ENCODE measurements around the gene TMX1. TPM values are rescaled to one million over a fixed set of nuclear protein-coding genes. Genes with fewer than 3 reads are reported as not detected.

Gene TMX1
- total RNA-seq, 1 donor from 2014 or later, result 56.2 TPM

GRCh38 chr14:51242545-51243490 lies 2.8 kb downstream of the TMX1 start:
- H3K4me3 ChIP-seq (ENCODE audit: insufficient read depth, low read depth, low read length), result no peak overlapping the region
- peaks cover 66% of the 10 kb centered on the region for H3K79me2 ChIP-seq (ENCODE audit: insufficient read depth, low read length)
- H3K27me3 Mint-ChIP-seq (ENCODE audit: low read depth, unreplicated experiment), result no peaks in the 10 kb centered on the region
- H3K36me3 Mint-ChIP-seq (ENCODE audit: low read depth, unreplicated experiment), result no peaks in the 10 kb centered on the region
- H4K20me1 ChIP-seq (ENCODE audit: insufficient read depth, low read length), result peaks cover 28% of the 10 kb centered on the region
- DNase-seq (ENCODE audit: low read depth) (no peak), FAIRE-seq (no peak)
- H3K36me3 ChIP-seq (ENCODE audit: insufficient read depth, low read length), result peaks cover 13% of the 10 kb centered on the region
- H3K4me2 ChIP-seq (ENCODE audit: low read length), result peak overlapping the region; percentile 87
- no peak overlapping the region for H3K27ac ChIP-seq (ENCODE audit: low read depth, low read length)
- H3K9me3 Mint-ChIP-seq (ENCODE audit: unreplicated experiment), result no peaks in the 10 kb centered on the region
- no peaks in the 10 kb centered on the region for H3K9me3 ChIP-seq (ENCODE audit: insufficient read depth, low read depth, low read length)
- TF ChIP-seq EZH2 (IDR thresholded peaks at IDR 0.05; ENCODE audit: insufficient read depth, low read length), result no peak
- TF ChIP-seq, protein P1, sequence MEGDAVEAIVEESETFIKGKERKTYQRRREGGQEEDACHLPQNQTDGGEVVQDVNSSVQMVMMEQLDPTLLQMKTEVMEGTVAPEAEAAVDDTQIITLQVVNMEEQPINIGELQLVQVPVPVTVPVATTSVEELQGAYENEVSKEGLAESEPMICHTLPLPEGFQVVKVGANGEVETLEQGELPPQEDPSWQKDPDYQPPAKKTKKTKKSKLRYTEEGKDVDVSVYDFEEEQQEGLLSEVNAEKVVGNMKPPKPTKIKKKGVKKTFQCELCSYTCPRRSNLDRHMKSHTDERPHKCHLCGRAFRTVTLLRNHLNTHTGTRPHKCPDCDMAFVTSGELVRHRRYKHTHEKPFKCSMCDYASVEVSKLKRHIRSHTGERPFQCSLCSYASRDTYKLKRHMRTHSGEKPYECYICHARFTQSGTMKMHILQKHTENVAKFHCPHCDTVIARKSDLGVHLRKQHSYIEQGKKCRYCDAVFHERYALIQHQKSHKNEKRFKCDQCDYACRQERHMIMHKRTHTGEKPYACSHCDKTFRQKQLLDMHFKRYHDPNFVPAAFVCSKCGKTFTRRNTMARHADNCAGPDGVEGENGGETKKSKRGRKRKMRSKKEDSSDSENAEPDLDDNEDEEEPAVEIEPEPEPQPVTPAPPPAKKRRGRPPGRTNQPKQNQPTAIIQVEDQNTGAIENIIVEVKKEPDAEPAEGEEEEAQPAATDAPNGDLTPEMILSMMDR (IDR thresholded peaks at IDR 0.05; ENCODE audit: insufficient read depth, low read depth, low read length), result no peak
- H3K4me1 ChIP-seq (ENCODE audit: insufficient read depth, low read length), result peaks cover 15% of the 10 kb centered on the region
- H3K27me3 ChIP-seq (ENCODE audit: insufficient read depth, low read length), result no peaks in the 10 kb centered on the region
- H3K4me3 Mint-ChIP-seq (ENCODE audit: unreplicated experiment), result no peak overlapping the region
- peaks cover 9% of the 10 kb centered on the region for H3K4me1 Mint-ChIP-seq (ENCODE audit: low read depth, unreplicated experiment)
- no peak overlapping the region for H3K9ac ChIP-seq (ENCODE audit: low read length)
- H3K27ac Mint-ChIP-seq (ENCODE audit: unreplicated experiment), result no peak overlapping the region
- H2AFZ ChIP-seq (ENCODE audit: low read depth, low read length), result no peak overlapping the region

DNA sequence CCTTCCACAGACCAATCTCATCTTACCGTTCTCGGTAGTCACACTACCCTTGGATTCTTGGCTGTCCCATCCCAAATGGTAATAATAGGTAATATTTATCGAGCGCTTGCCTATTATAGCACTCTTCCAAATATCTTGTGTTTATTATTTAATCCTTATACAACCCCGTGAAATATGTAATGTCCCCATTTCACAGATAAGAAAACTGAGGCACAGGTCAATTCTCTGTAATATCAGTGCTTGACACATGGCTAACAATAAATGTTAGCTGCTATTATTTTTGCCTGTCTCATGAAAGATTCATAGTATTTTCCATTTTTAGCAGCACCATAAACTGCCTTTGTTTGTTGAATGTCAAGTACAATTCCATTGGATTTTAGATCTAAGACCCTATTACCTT lies 4.5 kb downstream of the TMX1 start:
- DNase-seq (ENCODE audit: low read depth) (no peak), FAIRE-seq (no peak)
- H3K27me3 ChIP-seq (ENCODE audit: insufficient read depth, low read length), result no peaks in the 10 kb centered on the region
- peaks cover 21% of the 10 kb centered on the region for H3K36me3 ChIP-seq (ENCODE audit: insufficient read depth, low read length)
- peaks cover 28% of the 10 kb centered on the region for H4K20me1 ChIP-seq (ENCODE audit: insufficient read depth, low read length)
- no peaks in the 10 kb centered on the region for H3K9me3 Mint-ChIP-seq (ENCODE audit: unreplicated experiment)
- H3K4me3 ChIP-seq (ENCODE audit: insufficient read depth, low read depth, low read length), result no peak overlapping the region
- H3K9me3 ChIP-seq (ENCODE audit: insufficient read depth, low read depth, low read length), result no peaks in the 10 kb centered on the region
- peaks cover 70% of the 10 kb centered on the region for H3K79me2 ChIP-seq (ENCODE audit: insufficient read depth, low read length)
- TF ChIP-seq EZH2 (IDR thresholded peaks at IDR 0.05; ENCODE audit: insufficient read depth, low read length), result no peak
- TF ChIP-seq, protein P1 (IDR thresholded peaks at IDR 0.05; ENCODE audit: insufficient read depth, low read depth, low read length), result no peak
- H2AFZ ChIP-seq (ENCODE audit: low read depth, low read length), result no peak overlapping the region
- no peak overlapping the region for H3K27ac Mint-ChIP-seq (ENCODE audit: unreplicated experiment)
- H3K4me2 ChIP-seq (ENCODE audit: low read length), result no peak overlapping the region
- no peak overlapping the region for H3K9ac ChIP-seq (ENCODE audit: low read length)
- H3K36me3 Mint-ChIP-seq (ENCODE audit: low read depth, unreplicated experiment), result no peaks in the 10 kb centered on the region
- peaks cover 15% of the 10 kb centered on the region for H3K4me1 ChIP-seq (ENCODE audit: insufficient read depth, low read length)
- H3K27me3 Mint-ChIP-seq (ENCODE audit: low read depth, unreplicated experiment), result no peaks in the 10 kb centered on the region
- H3K4me1 Mint-ChIP-seq (ENCODE audit: low read depth, unreplicated experiment), result peaks cover 9% of the 10 kb centered on the region
- H3K4me3 Mint-ChIP-seq (ENCODE audit: unreplicated experiment), result no peak overlapping the region
- no peak overlapping the region for H3K27ac ChIP-seq (ENCODE audit: low read depth, low read length)

- Histone ChIP-seq H3K79me2 (ENCODE audit: insufficient read depth, low read length) (peaks cover 59% of the 10 kb centered on the region), H3K9ac (ENCODE audit: low read length) (no peak overlapping the region), H3K27ac (ENCODE audit: low read depth, low read length) (no peak overlapping the region), H4K20me1 (ENCODE audit: insufficient read depth, low read length) (peaks cover 28% of the 10 kb centered on the region), H3K27me3 (ENCODE audit: insufficient read depth, low read length) (no peaks in the 10 kb centered on the region), H3K9me3 (ENCODE audit: insufficient read depth, low read depth, low read length) (no peaks in the 10 kb centered on the region), H3K4me1 (ENCODE audit: insufficient read depth, low read length) (peaks cover 14% of the 10 kb centered on the region), H3K4me3 (ENCODE audit: insufficient read depth, low read depth, low read length) (no peak overlapping the region), H3K36me3 (ENCODE audit: insufficient read depth, low read length) (peaks cover 32% of the 10 kb centered on the region), H3K4me2 (ENCODE audit: low read length) (no peak overlapping the region), H2AFZ (ENCODE audit: low read depth, low read length) (no peak overlapping the region)
- no peak for FAIRE-seq
- H3K27ac Mint-ChIP-seq (ENCODE audit: unreplicated experiment), result no peak overlapping the region
- no peaks in the 10 kb centered on the region for H3K36me3 Mint-ChIP-seq (ENCODE audit: low read depth, unreplicated experiment)
- H3K27me3 Mint-ChIP-seq (ENCODE audit: low read depth, unreplicated experiment), result no peaks in the 10 kb centered on the region
- peaks cover 9% of the 10 kb centered on the region for H3K4me1 Mint-ChIP-seq (ENCODE audit: low read depth, unreplicated experiment)
- H3K4me3 Mint-ChIP-seq (ENCODE audit: unreplicated experiment), result no peak overlapping the region
- DNase-seq (ENCODE audit: low read depth), result no peak
- H3K9me3 Mint-ChIP-seq (ENCODE audit: unreplicated experiment), result no peaks in the 10 kb centered on the region
- no peak for TF ChIP-seq EZH2 (IDR thresholded peaks at IDR 0.05; ENCODE audit: insufficient read depth, low read length)
- TF ChIP-seq, protein P1 (IDR thresholded peaks at IDR 0.05; ENCODE audit: insufficient read depth, low read depth, low read length), result no peak
These were observed 6.0 kb downstream of the TMX1 start for GRCh38 chr14:51246032-51246431.
